Prostate gland (tissue), 2 donors: ENCODE results near the gene FUT2. TPM values are rescaled to one million over a fixed set of nuclear protein-coding genes. Genes with fewer than 3 reads are reported as not detected.
A peak's percentile ranks its signal among the peaks of the same experiment; 100 is the strongest.

Source experiments
- DNase-seq: peaks from one replicate; pipeline ENCODE4 v3.0.0-alpha.2; 2019; ENCODE audit warnings: low spot score
- H3K27ac ChIP-seq, 2 donors: fragments of 200-600 bp; sonication (generic); 2 replicates each; pipeline ENCODE4 v1.5.1; 2017 to 2019
- H3K27me3 ChIP-seq: fragments of 200-600 bp; sonication (generic); replicated peaks from 2 replicates; pipeline ENCODE4 v1.5.1; 2019; ENCODE audit not compliant: insufficient read depth
- H3K36me3 ChIP-seq, 2 donors: fragments of 200-600 bp; sonication (generic); 1 replicate in 1 of 2; 2 replicates in 1 of 2; pipeline versions ENCODE4 v1.5.1 to v1.8.1; 2017 to 2019
- H3K4me1 ChIP-seq: fragments of 200-600 bp; sonication (generic); replicated peaks from 2 replicates; pipeline ENCODE4 v1.5.1; 2019
- H3K4me3 ChIP-seq, 2 donors: fragments of 200-600 bp; sonication (generic); 2 replicates each; pipeline ENCODE4 v1.5.1; 2017 to 2019
- H3K9me3 ChIP-seq: fragments of 200-600 bp; sonication (generic); 2 replicates; pipeline ENCODE4 v1.5.1; 2017
- POLR2A ChIP-seq: fragments of 450-650 bp; IDR thresholded peaks from one replicate; pipeline ENCODE4 v1.6.1; 2016; ENCODE audit warnings: antibody characterized with exemption, mild to moderate bottlenecking
- POLR2AphosphoS5 ChIP-seq: sonication (generic); formaldehyde crosslinking; IDR thresholded peaks from one replicate; pipeline ENCODE4 v1.6.1; 2017; ENCODE audit warnings: antibody characterized with exemption
- WGBS: methylation state at CpG from one replicate; pipeline ENCODE4 v1.1.5; 2018; 5-methylcytosine and 5-hydroxymethylcytosine counted together
- intact Hi-C: fragments of 100-400 bp; cut with DNase I; formaldehyde crosslinking; loops from one replicate; pipeline ENCODE4 v1.14.2; 2022
- total RNA-seq, 2 donors: library from RNA; depleted of rRNA; stranded (reverse); fragments of >200 nt; gene quantifications; one replicate each; pipeline ENCODE4 v1.1.0, GENCODE V29; 2016
- TF ChIP-seq, protein P1 (sequence below), 4 experiments: fragments of 200-600 bp in 2 of 4; fragments of 450-650 bp in 2 of 4; sonication (generic) in 2 of 4; IDR thresholded peaks; 1 replicate in 3 of 4; 2 replicates in 1 of 4; pipeline ENCODE4 v1.5.1; 2016 to 2019; ENCODE audit warnings: antibody characterized with exemption in 4 of 4, mild to moderate bottlenecking in 2 of 4, moderate library complexity in 2 of 4

The FUT2 gene
- total RNA-seq, 2 donors from 2014 or later = 1.4 to 2.7 TPM

DNA sequence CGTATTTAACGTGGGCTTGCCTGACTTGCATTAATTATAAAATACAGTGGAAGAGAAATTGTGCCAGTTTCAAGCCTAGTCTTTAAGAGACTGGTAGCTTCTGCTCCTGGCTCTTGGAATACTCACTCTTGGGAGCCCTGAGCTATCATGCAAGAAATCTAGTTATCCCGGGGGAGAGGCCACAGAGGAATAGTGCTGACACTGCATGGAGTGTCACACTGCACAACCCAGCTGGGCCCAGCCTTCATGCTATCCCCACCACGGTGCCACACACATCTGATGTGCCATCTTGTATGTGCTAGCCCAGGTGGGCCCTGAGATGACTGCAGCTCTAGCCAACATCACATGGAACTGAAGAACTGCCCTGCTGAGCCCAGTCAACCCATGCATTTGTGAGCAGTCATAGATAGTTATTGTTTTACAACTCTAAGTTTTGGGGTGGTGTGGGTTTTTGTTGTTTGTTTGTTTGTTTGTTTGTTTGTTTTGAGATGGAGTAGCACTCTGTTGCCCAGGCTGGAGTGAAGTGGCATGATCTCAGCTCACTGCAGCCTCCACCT is 15.4 kb downstream of the FUT2 start:
- Histone ChIP-seq H3K4me1 (peaks cover 4% of the 10 kb centered on the region), H3K27ac (no peak overlapping the region), H3K9me3 (no peaks in the 10 kb centered on the region), H3K4me3 (no peak overlapping the region), H3K36me3 (no peaks in the 10 kb centered on the region), H3K27me3 (no peaks in the 10 kb centered on the region)
- no peak for DNase-seq
- TF ChIP-seq POLR2AphosphoS5 (no peak), POLR2A (no peak)
- 94% methylated on average over 4 of the region's 4 CpGs for whole genome bisulfite sequencing
- intact Hi-C loops = loop anchor here (5.0 kb wide), 1 partner anchor 69 kb away; no protein-coding TSS in a partner anchor

DNA sequence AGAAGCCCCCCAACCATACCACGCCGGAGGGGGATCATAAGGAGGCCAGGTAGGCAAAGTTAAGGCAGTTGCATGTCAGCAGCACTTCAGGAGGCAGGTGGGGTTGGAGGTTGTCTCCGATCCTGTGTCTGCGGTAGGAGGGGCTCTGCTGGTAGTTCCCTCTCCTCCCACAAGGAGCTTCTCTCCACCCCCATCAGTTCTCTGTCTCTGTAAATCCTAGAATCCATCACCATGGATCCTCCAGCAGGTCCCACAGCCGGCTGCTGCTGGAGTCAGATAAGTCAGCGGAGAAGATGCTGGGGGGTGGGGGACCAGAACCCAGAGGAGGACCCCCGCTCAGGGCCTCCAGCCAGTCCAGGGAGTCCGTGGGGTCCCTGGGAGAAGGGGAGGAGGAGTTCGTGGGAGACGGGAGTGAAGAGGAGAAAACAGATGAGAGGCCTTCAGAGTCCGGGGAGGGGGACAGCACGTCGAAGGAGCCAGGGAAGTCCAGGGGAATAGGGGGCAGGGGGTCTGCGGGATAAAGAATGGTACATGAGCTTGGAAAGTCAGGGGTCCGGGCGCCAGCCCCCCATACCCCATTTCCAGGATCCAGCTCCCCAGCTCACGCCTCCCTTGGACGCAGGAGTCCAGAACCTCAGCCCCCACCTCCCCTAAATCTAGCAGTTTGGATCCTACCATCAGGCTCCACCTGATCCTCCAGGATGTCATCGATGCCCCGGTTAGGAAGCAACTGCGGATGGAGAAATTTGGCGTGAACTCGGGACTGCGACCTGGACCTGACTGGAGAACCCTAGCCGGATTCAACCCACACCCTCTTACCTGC is 17.5 kb downstream of the FUT2 start:
- H3K9me3 ChIP-seq = no peaks in the 10 kb centered on the region
- peak overlapping the region; percentile 47 to 49 for H3K4me3 ChIP-seq
- no peak for DNase-seq
- H3K27me3 ChIP-seq = no peaks in the 10 kb centered on the region
- peaks cover 8% of the 10 kb centered on the region for H3K4me1 ChIP-seq
- H3K36me3 ChIP-seq = no peaks in the 10 kb centered on the region
- 14% methylated on average over 25 of the region's 25 CpGs for WGBS
- peak overlapping the region; percentile 59 to 67 for H3K27ac ChIP-seq
- TF ChIP-seq, protein P1, sequence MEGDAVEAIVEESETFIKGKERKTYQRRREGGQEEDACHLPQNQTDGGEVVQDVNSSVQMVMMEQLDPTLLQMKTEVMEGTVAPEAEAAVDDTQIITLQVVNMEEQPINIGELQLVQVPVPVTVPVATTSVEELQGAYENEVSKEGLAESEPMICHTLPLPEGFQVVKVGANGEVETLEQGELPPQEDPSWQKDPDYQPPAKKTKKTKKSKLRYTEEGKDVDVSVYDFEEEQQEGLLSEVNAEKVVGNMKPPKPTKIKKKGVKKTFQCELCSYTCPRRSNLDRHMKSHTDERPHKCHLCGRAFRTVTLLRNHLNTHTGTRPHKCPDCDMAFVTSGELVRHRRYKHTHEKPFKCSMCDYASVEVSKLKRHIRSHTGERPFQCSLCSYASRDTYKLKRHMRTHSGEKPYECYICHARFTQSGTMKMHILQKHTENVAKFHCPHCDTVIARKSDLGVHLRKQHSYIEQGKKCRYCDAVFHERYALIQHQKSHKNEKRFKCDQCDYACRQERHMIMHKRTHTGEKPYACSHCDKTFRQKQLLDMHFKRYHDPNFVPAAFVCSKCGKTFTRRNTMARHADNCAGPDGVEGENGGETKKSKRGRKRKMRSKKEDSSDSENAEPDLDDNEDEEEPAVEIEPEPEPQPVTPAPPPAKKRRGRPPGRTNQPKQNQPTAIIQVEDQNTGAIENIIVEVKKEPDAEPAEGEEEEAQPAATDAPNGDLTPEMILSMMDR (IDR thresholded peaks at IDR 0.05) = peak in 1 of 4 experiments; percentile 17
- no peak for TF ChIP-seq POLR2A
- intact Hi-C loops = loop anchor here (5.0 kb wide), 1 partner anchor 71 kb away; no protein-coding TSS in a partner anchor

- Histone ChIP-seq H3K27ac (peak overlapping the region; percentile 81 to 88), H3K4me1 (peaks cover 8% of the 10 kb centered on the region), H3K9me3 (no peaks in the 10 kb centered on the region), H3K4me3 (peak overlapping the region; percentile 47 to 49), H3K27me3 (no peaks in the 10 kb centered on the region), H3K36me3 (no peaks in the 10 kb centered on the region)
- intact Hi-C loops = loop anchor here (5.0 kb wide), 1 partner anchor 72 kb away; no protein-coding TSS in a partner anchor
- under 1% methylated on average over 65 of the region's 67 CpGs for WGBS
- DNase-seq = peak; percentile 99
- TF ChIP-seq POLR2AphosphoS5 (peak; percentile 81), POLR2A (peak; percentile 85)
- TF ChIP-seq, protein P1 (IDR thresholded peaks at IDR 0.05) = peak in 3 of 4 experiments; percentile 18 to 38 (median 38)
These were observed 18.3 kb downstream of the FUT2 start for GRCh38 chr19:48713864-48714755.

DNA sequence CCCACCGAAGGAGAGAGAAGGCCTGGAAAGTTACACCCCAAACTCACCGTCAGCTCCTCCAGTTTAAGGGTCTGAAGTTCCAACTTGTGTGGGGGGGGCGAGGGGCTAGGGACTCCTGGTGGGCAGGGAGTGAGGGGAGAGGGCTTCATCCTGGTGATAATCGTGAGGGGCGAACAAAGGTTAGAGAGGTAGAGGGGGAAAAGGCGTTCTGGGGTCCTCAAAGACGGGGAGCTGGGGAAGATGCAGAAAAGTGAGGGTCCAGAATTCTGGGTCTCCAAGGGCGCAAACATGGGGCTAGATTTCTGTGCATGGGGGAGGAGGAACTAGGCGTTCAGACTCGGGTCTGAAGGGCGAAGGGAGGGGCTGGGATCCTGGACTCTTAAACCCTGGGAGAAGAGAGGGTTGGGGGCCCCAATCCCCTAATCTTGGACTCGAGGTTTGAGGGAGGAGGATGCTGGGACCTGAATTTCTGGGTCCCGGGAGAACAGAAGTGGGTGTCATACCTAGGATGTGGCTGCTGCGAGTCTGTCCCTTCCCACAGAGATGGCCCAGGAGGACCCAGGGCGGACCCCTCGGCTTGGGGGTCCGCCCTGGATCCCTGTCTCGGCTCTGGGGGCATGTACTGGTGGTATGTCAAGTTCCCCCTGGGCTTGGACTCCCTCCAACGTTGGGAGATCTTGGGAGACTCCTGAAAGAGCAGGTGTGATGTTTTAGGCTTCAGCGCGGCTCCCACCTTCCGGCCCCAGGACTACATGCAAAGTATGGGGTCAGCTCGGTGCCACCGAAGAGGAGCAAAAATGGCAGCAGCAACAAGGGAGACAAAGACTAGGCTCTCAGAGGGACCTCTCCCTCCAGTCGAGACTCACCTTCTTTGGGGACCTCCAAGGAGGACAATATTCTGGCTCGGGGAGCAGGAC is 19.2 kb downstream of the FUT2 start:
- TF ChIP-seq, protein P1 (IDR thresholded peaks at IDR 0.05) = no peak
- no peak for TF ChIP-seq POLR2A
- no peak for TF ChIP-seq POLR2AphosphoS5
- peak overlapping the region; percentile 81 to 88 for H3K27ac ChIP-seq
- no peaks in the 10 kb centered on the region for H3K27me3 ChIP-seq
- H3K36me3 ChIP-seq = no peaks in the 10 kb centered on the region
- no peaks in the 10 kb centered on the region for H3K9me3 ChIP-seq
- intact Hi-C loops = loop anchor here (5.0 kb wide), 1 partner anchor 73 kb away; no protein-coding TSS in a partner anchor
- 50% methylated on average over 26 of the region's 26 CpGs for WGBS
- peaks cover 8% of the 10 kb centered on the region for H3K4me1 ChIP-seq
- H3K4me3 ChIP-seq = peak overlapping the region; percentile 38 to 49
- no peak for DNase-seq
